Upper lobe of left lung (tissue), 6 donors: ENCODE measurements around the gene PFN3. TPM values are rescaled to one million over a fixed set of nuclear protein-coding genes. Genes with fewer than 3 reads are reported as not detected.

ENCODE experiments used
- ATAC-seq, 2 donors: fragments of 200-7000 bp; cut with Tn5 transposase; one replicate each; pipeline ENCODE4 v1.9.1; 2022; ENCODE audit warnings: mild to moderate bottlenecking in 2 of 2, moderate library complexity in 2 of 2; ENCODE audit not compliant: low FRiP score in 2 of 2
- DNase-seq, 2 donors: peaks; one replicate each; pipeline ENCODE4 v3.0.0-alpha.2; 2019 to 2020
- H3K27ac ChIP-seq, 4 donors: fragments of 200-600 bp; sonication (generic); one replicate each; pipeline ENCODE4 v1.5.1; 2016 to 2019
- H3K27me3 ChIP-seq, 4 donors: fragments of 200-600 bp; sonication (generic); one replicate each; pipeline ENCODE4 v1.5.1; 2017 to 2019
- H3K36me3 ChIP-seq, 4 donors: fragments of 200-600 bp; sonication (generic); one replicate each; pipeline ENCODE4 v1.5.1; 2016 to 2019
- H3K4me1 ChIP-seq, 4 donors: fragments of 200-600 bp; sonication (generic); one replicate each; pipeline ENCODE4 v1.5.1; 2018 to 2019
- H3K4me3 ChIP-seq, 4 donors: fragments of 200-600 bp; sonication (generic); one replicate each; pipeline ENCODE4 v1.5.1; 2017 to 2019; ENCODE audit warnings: mild to moderate bottlenecking in 2 of 4, moderate library complexity in 1 of 4
- H3K9me3 ChIP-seq, 4 donors: fragments of 200-600 bp; sonication (generic); one replicate each; pipeline ENCODE4 v1.5.1; 2018 to 2019
- EP300 ChIP-seq, 4 donors: sonication (generic); formaldehyde crosslinking; IDR thresholded peaks; one replicate each; pipeline ENCODE4 v1.5.1; 2017; ENCODE audit warnings: antibody characterized with exemption in 4 of 4, control low read depth in 2 of 4
- POLR2A ChIP-seq, 4 donors: fragments of 450-650 bp; IDR thresholded peaks; one replicate each; pipeline ENCODE4 v1.5.1; 2016 to 2017; ENCODE audit warnings: antibody characterized with exemption in 4 of 4, mild to moderate bottlenecking in 2 of 4
- POLR2AphosphoS5 ChIP-seq, 2 donors: sonication (generic); formaldehyde crosslinking; IDR thresholded peaks; one replicate each; pipeline ENCODE4 v1.5.1; 2017; ENCODE audit warnings: antibody characterized with exemption in 2 of 2
- WGBS, 2 donors: methylation state at CpG; one replicate each; pipeline ENCODE4 v1.1.5; 2017 to 2018; 5-methylcytosine and 5-hydroxymethylcytosine counted together
- total RNA-seq, 6 donors: library from RNA; depleted of rRNA in 4 of 6; stranded (reverse); fragments of >200 nt in 4 of 6; gene quantifications; one replicate each; pipeline versions ENCODE4 v1.1.0 to v1.2.1, GENCODE V29; 2016 to 2021
- TF ChIP-seq, protein P1 (sequence below), 6 experiments: fragments of 450-650 bp in 4 of 6; fragments of 200-600 bp in 2 of 6; sonication (generic) in 2 of 6; IDR thresholded peaks; one replicate each; pipeline ENCODE4 v1.5.1; 2016 to 2019; ENCODE audit warnings: antibody characterized with exemption in 6 of 6
- donor health status: DM: no; HTN: no; CAD: no; lungs with moderate emphysema.
- donor health status: DM: no; HTN: yes; CAD: no; lungs with severe emphysema.

The PFN3 gene
- total RNA-seq, 6 donors from 2014 or later, result not detected

DNA sequence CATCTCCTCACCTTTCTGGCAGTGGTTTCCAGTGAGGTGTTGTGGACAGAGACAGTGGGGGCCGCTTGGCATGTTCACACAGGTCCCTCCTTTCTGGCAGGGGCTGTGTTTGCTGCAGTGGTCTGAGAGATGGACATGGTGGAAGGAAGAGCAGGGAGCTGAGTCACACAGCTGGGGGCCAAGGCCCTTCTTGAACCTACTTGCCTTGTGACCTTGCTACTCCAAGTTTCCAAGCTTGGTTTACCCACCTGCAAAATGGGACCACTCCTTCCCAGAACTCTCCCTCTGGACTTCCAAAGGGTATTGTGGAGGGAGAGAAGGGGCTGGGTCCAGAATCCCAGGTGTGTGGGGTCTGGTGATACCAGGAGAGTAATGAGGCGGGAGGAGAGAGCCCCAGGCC lies 4.9 kb upstream of the PFN3 start:
- ATAC-seq, result no peak
- TF ChIP-seq, protein P1, sequence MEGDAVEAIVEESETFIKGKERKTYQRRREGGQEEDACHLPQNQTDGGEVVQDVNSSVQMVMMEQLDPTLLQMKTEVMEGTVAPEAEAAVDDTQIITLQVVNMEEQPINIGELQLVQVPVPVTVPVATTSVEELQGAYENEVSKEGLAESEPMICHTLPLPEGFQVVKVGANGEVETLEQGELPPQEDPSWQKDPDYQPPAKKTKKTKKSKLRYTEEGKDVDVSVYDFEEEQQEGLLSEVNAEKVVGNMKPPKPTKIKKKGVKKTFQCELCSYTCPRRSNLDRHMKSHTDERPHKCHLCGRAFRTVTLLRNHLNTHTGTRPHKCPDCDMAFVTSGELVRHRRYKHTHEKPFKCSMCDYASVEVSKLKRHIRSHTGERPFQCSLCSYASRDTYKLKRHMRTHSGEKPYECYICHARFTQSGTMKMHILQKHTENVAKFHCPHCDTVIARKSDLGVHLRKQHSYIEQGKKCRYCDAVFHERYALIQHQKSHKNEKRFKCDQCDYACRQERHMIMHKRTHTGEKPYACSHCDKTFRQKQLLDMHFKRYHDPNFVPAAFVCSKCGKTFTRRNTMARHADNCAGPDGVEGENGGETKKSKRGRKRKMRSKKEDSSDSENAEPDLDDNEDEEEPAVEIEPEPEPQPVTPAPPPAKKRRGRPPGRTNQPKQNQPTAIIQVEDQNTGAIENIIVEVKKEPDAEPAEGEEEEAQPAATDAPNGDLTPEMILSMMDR (IDR thresholded peaks at IDR 0.05), result no peak
- no peak for TF ChIP-seq EP300 (IDR thresholded peaks at IDR 0.05)
- no peak for TF ChIP-seq POLR2AphosphoS5 (IDR thresholded peaks at IDR 0.05)
- TF ChIP-seq POLR2A (IDR thresholded peaks at IDR 0.05), result no peak
- Histone ChIP-seq H3K27ac (peak overlapping the region in 1 of 4 donors; percentile 62), H3K27me3 (peaks cover 2 to 37% (median 24%) of the 10 kb centered on the region in 4 donors), H3K36me3 (no peaks in the 10 kb centered on the region), H3K4me3 (no peak overlapping the region), H3K4me1 (peaks cover 31 to 44% (median 39%) of the 10 kb centered on the region in 4 donors), H3K9me3 (no peaks in the 10 kb centered on the region)
- DNase-seq, result no peak
- WGBS, 2 donors, result 56 to 88% methylated on average over 2 of the region's 2 CpGs

DNA sequence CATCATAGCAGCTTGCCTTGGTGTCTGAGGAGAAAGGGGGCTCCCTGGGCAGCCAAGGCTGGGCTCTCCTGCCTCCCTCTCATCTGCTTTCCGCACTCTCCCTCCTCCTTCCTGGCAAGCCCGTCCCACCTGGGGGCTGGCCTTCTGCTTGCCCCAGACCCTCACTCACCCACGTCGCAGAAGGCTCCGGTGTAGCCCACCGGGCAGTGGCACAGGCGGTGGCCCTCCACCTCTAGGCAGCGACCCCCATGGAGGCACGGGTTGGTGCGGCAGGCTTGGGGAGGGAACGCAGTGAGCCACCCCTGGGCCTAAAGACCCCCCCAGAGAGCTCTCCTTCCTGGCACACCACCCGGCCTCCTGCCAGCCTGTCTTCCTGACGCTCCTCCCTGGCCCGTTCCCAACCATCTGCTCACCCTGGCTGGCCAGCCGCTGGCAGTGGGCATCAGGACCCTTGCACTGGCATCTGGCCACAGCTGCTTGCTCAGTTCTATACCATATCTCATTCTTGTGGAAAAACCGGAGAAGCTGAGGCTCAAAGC lies 4.2 kb upstream of the PFN3 start:
- DNase-seq, result no peak
- TF ChIP-seq POLR2AphosphoS5 (IDR thresholded peaks at IDR 0.05) (no peak), EP300 (IDR thresholded peaks at IDR 0.05) (no peak), POLR2A (IDR thresholded peaks at IDR 0.05) (no peak)
- TF ChIP-seq, protein P1 (IDR thresholded peaks at IDR 0.05), result no peak
- WGBS, 2 donors, result 44 to 47% methylated on average over 3 to 16 of the region's 16 CpGs
- H3K27me3 ChIP-seq, result peaks cover 2 to 43% (median 27%) of the 10 kb centered on the region in 4 donors
- peaks cover 35 to 50% (median 43%) of the 10 kb centered on the region in 4 donors for H3K4me1 ChIP-seq
- peak overlapping the region in 3 of 4 donors; percentile 47 to 65 (median 58) for H3K4me3 ChIP-seq
- ATAC-seq, result no peak
- H3K27ac ChIP-seq, result peak overlapping the region in 2 of 4 donors; percentile 23 to 59
- no peaks in the 10 kb centered on the region for H3K36me3 ChIP-seq
- no peaks in the 10 kb centered on the region for H3K9me3 ChIP-seq

DNA sequence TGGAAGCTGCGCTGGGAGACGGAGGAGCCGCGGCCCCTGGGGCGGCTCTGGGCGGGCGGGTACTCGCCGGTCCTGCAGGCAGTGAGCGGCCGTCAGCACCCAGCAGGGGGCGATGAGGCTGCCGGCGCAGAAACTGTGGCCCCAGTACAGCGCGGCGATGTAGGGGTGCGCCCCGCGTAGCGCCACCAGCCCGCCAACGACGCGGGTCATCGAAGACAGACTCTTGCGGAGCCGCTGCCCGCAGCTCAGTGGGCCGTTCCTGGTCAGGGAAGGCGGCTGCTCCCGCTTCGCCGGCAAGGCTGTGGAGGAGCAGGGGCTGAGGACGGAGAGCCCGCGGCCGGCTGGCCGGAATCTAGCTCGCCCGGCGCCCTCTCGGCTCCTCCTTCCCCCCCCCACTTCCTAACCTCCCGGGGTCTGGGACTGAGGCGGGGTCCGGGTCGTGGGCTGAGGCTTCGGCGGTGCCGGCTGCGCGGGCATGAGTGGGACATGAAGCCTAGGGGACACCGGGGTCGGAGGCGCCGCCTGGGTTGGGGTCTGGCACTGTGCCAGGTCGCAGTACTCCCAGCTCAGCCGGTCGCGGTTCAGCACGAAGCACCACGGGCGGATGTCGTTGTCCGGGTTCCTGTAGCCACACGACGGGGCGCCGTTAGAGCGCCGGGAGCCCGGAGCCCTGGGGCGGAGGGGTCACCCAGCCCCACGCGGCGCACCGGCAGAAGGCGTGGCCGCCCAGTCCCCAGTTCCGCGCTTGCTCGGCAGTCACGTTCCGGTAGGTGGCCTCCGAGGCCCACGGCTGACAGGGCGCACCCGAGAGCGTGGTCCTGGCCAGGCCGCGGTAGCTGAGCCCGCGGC lies 3.6 kb upstream of the PFN3 start:
- Histone ChIP-seq H3K4me1 (peaks cover 35 to 51% (median 44%) of the 10 kb centered on the region in 4 donors), H3K27ac (peak overlapping the region in 2 of 4 donors; percentile 26 to 59)

DNA sequence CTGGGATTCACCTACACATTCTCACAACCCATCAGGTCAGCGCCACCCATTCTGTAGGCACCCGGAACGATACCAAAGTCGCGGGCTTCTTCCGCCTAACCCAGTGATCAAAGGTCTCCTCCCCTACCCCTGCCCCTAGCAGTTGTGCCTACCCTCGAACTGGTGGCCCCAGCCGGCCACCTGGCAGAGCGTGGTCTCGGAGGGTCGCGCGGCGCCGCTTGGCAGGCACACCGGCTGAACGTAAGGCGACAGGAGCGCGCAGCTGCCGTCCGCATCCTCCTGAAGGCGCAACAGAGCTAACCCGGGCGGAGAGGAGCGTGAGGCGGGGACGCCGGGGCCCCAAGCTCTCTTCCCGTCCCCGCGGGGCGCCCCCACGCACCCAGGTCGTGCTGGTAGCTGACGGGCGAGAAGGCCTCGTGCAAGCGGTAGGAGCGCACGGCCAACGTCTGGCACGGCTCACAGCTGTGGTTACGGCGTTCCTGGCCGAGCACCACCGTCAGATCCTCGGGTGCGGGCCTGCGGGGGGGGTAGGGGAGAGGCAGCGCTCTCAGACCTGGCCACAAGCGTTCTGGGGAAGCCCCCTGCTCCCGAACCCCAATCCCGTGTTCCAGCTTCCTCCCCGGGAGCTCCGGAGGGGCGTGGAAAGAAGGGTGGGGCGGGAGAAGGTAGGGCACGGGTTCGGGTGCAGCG lies 2.8 kb upstream of the PFN3 start:
- peak overlapping the region; percentile 47 to 65 (median 54) for H3K4me3 ChIP-seq

More for the DNA sequence above, 3.6 kb upstream of the PFN3 start:
- ATAC-seq (peak; percentile 90 to 93), DNase-seq (peak; percentile 92 to 95)
- Histone ChIP-seq H3K9me3 (no peaks in the 10 kb centered on the region), H3K4me3 (peak overlapping the region; percentile 47 to 65 (median 54)), H3K36me3 (no peaks in the 10 kb centered on the region), H3K27me3 (peaks cover 2 to 49% (median 30%) of the 10 kb centered on the region in 4 donors)
- WGBS, 2 donors, result 0 to 1% methylated on average over 15 to 66 of the region's 93 CpGs
- no peak for TF ChIP-seq EP300 (IDR thresholded peaks at IDR 0.05)
- TF ChIP-seq, protein P1 (IDR thresholded peaks at IDR 0.05), result peak; percentile 53 to 96 (median 92)
- TF ChIP-seq POLR2AphosphoS5 (IDR thresholded peaks at IDR 0.05), result peak; percentile 7 to 64
- peak in 1 of 4 donors; percentile 16 for TF ChIP-seq POLR2A (IDR thresholded peaks at IDR 0.05)

More for the DNA sequence above, 2.8 kb upstream of the PFN3 start:
- ATAC-seq (peak in 1 of 2 donors; percentile 6), DNase-seq (peak in 1 of 2 donors; percentile 89)
- Histone ChIP-seq H3K9me3 (no peaks in the 10 kb centered on the region), H3K27ac (peak overlapping the region in 1 of 4 donors; percentile 59), H3K36me3 (no peaks in the 10 kb centered on the region), H3K4me1 (peaks cover 35 to 51% (median 44%) of the 10 kb centered on the region in 4 donors), H3K27me3 (peaks cover 2 to 51% (median 31%) of the 10 kb centered on the region in 4 donors)
- TF ChIP-seq POLR2AphosphoS5 (IDR thresholded peaks at IDR 0.05) (no peak), EP300 (IDR thresholded peaks at IDR 0.05) (no peak), POLR2A (IDR thresholded peaks at IDR 0.05) (no peak)
- TF ChIP-seq, protein P1 (IDR thresholded peaks at IDR 0.05), result no peak
- WGBS, 2 donors, result 6 to 17% methylated on average over 6 to 39 of the region's 61 CpGs
